RKO (cell line): ENCODE measurements around the gene KDM5B.
"Not testable (repeated sequence)": the region's sequence is repeated elsewhere in the genome, so short reads cannot be mapped to it uniquely, and the experiment has no call there.

Experiments
- DNase-seq: peaks from one replicate; pipeline ENCODE4 v3.0.0-alpha.2; 2016; ENCODE audit warnings: low spot score

The KDM5B gene

DNA sequence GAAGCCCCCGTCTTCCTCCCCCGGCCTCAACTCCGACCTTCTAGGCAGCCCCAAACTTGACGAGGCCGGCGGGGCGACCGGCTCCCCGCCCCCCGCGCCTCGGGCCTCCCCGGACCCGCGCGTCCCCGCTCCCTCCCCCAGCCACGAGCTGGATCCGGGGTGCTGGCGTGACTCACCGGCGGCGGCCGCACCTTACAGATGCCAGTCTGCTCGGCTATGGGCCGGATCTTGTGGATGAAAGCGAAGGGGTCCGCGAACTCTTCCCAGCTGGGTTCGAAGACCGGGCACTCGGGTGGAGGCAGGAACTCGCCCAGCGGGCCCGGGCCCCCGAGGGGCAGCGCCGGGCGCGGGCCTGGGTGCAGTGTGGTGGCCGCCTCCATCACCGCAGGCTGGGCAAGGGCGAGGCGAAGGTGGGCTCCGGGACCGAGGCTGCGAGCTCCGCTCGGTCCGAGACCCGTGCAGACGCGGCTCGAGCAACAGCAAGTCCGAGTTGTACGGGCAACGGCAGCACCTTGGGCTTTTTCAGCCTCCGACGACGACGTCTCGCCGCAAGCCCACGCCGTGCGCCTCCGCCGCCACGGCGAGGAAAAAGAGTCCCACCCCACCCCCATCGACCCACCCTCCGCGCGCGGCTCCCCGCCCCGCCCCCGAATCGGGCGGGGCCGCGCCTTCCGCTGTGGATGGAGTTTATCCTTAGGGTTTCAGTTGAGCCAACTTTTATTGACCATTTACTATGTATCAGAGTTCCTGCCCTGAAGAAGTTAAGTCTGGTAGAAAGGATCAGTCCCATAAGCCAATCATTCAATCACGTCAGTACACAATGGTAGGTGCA, at the start of gene KDM5B:
Gene KDM5B, minus strand, starts transcription at position 496 of the 832 bp plus-strand sequence. Its CDS starts 116 bp downstream, at position 380.
- peak; percentile 83 for DNase-seq

GRCh38 chr1:202857136-202857610, 49.0 kb upstream of the KDM5B start:
- DNase-seq = no peak

- DNase-seq = no peak
Observed at GRCh38 chr1:202856014-202856413, 47.8 kb upstream of the KDM5B start.

GRCh38 chr1:202854787-202855186, 46.6 kb upstream of the KDM5B start:
- no peak for DNase-seq

- DNase-seq = peak; percentile 58
Observed at GRCh38 chr1:202852163-202852904, 44.1 kb upstream of the KDM5B start.

GRCh38 chr1:202850593-202851362, 42.6 kb upstream of the KDM5B start:
- no peak for DNase-seq

- DNase-seq = no peak
Observed at GRCh38 chr1:202848191-202848542, 39.9 kb upstream of the KDM5B start.

DNA sequence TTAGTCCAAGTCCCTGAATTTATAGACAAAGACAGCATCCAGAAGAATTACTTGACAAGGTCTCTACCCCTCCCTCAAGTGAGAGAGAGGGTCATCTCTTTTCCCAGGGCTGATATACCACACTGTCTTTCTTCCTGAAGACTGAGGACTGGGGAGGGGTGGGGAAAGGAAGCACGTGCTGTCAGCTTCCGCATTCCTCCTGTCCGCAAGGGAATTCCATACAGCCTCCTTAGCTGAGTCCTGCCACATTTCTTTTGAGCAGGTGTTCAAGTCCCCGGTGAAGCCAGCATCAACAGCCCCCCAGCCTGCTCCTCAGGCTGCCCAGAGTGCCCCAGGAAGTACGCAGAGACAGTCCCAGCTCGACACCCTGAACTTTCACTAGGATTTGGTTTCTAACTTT, 36.7 kb upstream of the KDM5B start:
- DNase-seq = no peak

DNA sequence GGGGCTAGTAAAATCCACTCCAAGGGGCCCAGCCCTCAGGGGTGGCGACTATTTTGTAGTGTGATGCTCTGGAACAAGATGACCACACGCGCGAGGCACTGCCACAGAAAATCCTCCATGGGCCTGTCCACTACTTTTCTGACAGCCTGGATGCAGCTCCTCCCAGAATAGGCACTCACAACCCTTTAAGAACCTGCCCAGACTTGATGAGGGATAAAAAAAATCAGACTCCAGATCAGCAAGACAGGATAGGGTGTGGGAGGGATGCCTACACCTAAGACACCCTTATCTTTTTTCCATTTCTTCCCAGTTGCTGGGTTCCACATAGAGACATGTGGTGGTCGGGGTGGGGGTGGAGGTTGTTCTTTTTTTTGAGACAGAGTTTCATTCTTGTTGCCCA, 36.0 kb upstream of the KDM5B start:
- no peak for DNase-seq

DNA sequence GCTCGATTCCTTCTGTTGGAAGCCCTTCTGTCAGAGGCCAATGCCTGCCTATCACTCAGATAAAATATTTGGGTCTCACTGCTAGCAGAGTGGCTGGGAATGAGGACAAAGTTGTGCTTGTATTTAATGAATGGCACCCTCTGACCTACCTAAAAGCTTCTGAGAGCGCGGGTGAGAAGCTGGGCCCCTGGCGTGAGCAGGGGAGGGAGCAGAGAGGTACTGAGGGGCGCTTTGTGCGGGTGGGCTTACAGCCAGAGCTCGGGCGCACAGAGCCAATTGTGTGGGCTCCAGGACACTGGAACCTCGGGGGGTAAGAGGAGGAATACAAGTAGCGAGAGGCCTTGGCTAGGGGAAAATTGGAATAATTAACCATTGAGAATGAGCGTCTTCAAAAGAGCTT, 34.9 kb upstream of the KDM5B start:
- DNase-seq = no peak

DNA sequence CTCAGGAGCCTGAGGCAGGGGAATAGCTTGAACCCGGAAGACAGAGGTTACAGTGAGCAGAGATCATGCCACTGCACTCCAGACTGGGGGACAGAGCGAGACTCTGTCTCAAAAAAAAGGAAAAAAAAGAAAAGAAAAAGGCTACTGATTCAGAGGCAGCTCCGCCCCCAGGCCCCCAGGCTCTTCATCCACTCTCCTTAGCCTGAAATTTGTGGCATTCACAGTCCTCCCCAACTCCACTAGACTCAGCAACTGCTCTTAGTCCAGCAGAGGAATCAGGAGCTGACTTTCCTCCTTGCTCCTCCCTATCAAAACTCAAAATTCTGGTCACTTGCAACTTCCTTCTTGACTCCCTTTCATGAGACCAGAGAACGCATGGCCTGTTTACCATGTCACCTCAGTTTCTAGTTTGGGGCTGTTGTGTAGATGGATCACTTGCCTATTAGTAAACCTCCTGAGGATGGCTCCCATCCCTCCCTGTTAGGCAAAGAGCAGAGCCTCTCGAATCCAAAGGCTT, 29.6 kb upstream of the KDM5B start:
- DNase-seq = no peak

DNA sequence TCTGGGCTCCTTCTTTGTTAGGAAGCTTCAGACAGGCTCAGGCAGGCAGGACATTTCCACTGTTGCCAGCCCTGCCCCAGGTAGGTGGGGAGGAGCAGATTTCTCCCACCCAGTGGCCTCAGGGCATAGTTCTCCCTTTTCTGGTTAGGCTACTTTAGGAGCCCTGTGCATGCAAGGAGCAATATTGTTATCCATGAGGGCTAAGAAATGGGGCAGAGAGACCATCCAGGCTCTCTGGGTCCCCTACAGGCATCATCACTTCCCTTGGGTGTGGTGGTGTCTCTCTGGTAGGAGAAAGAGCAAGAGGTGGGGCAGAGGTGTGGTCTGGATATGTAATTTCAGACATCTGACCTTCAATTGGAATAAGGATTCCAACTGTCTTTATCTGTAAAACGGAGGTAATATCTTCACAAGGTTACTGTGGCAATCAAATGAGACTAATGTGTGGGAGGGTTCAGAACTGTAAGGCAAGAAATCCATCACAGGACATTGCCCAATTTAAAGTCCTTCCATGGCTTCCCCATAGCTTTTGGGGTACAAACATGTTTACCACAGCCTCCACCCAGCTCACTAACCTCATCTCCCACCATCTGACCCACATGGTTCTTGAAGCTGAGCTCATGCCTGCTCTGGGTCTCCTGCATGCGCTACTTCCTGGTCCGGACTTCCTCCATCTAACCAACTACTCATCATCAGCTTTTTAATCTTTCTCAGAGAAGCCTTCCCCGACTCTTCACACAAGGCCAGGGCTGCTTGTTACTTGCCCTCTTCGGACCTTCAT, 28.6 kb upstream of the KDM5B start:
- no peak for DNase-seq

- no peak for DNase-seq
Observed at GRCh38 chr1:202835548-202836072, 27.4 kb upstream of the KDM5B start.

DNA sequence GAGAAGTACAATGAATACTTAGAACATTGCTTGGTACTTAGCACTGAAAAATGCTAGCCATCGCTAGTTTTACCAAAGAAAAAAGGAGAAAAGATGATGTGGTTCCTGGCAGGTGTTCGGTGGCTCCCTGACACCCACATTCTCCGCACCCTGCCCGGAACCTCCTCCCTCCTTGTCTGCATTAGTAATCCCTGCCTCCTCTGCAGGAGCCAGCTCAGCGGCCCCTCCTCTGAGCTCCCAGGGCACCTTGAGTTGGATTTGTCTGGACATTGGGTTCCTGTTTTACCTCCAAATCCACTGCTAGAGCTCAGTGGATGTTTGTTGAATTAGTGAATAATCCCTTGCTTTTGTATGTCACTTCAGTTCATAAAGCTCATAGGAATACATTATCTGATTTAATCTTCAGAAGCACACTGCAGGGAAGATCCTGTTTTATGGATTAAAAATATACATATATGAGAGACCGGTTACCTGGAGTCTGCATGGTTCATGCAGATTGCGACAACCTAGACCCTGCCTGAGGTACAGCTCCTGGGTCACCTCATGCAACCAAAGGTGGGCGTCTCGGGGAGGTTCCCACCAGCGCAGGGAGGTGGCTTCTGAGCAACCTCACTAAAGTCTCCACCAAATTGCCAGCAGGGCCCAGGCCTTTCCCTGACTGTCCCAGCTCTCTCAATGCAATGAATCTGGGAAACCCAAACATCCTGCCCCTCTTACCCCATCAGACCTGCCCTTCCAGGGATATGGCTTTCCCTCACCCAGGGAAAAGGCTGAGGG, 26.7 kb upstream of the KDM5B start:
- no peak for DNase-seq

DNA sequence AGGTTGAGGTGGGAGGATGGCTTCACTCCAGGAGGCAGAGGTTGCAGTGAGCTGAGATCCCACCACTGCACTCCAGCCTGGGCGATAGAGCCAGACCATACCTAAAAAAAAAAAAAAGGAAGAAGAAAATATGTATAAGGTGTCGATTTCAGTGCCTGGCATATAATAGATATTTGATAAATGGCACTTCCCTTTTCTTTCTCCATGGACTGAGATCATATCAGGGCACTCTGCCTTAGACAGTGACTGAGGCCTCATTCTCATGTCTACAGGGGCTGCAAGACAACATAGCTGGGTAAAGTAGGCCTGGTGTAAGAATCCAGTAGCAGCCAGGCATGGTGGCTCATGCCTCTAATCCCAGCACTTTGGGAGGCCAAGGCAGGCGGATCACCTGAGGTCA, 23.7 kb upstream of the KDM5B start:
- no peak for DNase-seq

DNA sequence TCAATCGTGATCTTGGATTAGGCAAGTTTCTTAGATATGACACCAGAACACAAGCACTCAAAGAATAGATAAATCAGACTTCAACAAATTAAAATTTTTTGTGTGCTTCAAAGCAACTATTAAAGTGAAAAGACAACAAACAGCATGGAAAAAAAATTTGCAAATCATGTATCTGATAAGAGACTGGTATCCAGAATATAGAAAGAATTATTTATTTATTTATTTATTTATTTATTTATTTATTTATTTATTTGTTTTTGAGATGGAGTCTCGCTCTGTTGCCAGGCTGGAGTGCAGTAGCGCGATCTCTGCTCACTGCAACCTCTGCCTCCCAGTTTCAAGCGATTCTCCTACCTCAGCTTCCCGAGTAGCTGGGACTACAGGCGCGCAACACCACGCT, 21.0 kb upstream of the KDM5B start:
- DNase-seq = not testable (repeated sequence)

DNA sequence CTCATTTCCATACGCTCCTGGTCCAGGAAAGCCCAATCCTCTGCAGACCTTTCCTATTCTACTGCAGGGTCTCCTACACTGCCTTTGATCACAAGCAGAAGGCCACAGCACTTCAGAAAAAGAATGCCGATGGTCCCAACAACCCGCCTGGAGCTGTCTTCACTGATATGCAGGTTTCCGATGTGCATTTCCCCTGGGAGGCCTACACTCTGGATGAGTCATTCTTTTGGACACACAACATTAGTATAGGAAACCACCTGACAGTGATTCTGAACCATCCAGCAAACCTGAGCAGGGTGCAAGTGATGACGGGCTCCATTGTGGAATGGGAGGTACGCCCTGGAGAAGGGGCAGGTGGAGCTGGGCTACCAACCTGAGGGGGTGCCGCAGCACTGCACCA, 17.5 kb upstream of the KDM5B start:
- no peak for DNase-seq

DNA sequence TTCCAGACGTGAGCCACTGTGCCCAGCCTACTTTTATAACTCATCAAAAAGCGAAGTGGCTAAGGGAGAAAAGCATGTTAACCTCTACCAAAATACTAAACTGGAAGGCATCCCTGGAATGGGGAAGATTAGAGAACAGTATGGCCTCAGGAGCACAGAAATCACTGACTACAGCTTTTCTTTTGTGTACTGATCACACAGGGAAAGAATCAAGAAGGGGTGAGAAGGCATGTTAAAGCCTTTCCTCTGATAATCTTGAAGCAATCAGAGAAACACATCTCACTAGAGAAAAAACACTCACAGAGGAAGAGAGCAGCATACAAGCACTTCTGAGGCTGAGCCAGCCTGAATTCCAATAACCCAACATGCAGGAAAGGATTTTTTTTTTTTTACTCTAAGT, 13.2 kb upstream of the KDM5B start:
- DNase-seq = no peak

DNA sequence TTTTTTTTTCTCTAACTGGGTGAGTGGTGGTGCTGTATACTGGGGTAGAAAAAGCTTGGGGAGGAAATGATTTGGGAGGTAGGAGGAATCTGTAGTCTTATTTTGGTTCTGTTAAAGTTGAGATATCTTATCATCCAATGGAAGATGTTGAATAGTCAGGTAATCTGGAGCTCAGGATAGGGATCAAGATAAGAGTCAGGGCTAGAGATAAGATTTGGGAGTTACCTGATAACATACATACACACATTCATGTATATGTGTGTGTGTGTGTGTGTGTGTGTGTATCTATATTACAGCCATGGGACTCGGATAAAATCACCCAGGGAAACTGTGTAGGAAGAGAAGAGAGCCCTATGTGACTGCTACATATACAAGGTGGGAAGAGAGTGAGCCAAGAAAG, 10.6 kb upstream of the KDM5B start:
- DNase-seq = no peak

- DNase-seq = no peak
Observed at GRCh38 chr1:202815120-202815519, 6.9 kb upstream of the KDM5B start.
